ENCODE results near the gene SLC2A4RG.
A peak's percentile ranks its signal among the peaks of the same experiment; 100 is the strongest.
"Not testable (repeated sequence)": the region's sequence is repeated elsewhere in the genome, so short reads cannot be mapped to it uniquely, and the experiment has no call there.

SLC2A4RG gene

DNA sequence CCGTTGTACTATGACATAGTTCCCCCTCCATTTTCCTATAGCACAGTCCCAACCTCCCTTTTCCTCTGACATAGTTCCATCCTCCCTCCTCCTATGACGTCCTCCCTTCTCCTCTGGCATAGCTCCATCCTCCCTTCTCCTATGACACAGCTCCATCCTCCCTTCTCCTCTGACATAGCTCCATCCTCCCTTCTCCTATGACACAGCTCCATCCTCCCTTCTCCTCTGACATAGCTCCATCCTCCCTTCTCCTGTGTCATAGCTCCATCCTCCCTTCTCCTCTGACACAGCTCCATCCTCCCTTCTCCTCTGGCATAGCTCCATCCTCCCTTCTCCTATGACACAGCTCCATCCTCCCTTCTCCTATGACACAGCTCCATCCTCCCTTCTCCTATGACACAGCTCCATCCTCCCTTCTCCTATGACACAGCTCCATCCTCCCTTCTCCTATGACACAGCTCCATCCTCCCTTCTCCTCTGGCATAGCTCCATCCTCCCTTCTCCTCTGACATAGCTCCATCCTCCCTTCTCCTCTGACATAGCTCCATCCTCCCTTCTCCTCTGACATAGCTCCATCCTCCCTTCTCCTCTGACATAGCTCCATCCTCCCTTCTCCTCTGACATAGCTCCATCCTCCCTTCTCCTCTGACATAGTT lies 16.5 kb upstream of the SLC2A4RG start:
- not testable (repeated sequence) for DNase-seq

DNA sequence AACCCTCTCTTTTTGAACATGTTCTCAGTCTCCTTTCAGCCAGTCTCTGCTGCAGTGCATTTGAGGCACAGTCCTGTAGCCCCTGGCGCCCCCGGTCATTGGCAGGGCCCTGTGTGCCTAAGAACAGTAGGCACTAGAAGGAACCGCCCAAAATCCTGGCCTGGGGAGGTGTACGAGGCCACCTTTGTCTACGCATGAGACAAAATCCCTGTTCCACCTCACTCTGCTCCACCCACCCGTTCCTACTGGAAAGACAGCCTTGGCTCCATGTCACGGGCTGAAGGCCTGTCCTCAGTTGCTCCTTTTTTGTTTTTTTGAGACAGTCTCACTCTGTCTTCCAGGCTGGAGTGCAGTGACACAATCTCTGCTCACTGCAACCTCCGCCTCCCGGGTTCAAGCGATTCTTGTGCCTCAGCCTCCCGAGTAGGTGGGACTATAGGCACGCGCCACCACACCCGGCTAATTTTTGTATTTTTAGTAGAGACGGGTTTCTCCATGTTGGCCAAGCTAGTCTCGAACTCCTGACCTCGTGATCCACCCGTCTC lies 9.3 kb upstream of the SLC2A4RG start:
- not testable (repeated sequence) for DNase-seq

DNA sequence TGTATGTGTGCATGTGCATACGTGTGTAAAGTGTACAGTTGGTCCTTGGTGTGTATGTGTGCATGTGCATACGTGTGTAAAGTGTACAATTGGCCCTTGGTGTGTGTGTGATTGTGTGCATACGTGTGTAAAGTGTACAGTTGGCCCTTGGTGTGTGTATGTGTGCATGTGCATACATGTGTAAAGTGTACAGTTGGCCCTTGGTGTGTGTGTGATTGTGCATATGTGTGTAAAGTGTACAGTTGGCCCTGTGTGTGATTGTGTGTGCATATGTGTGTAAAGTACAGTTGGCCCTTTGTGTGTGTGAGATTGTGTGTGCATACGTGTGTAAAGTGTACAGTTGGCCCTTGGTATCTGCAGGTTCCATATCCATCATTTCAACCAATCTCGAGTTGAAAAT lies 8.2 kb upstream of the SLC2A4RG start:
- no peak for DNase-seq

DNA sequence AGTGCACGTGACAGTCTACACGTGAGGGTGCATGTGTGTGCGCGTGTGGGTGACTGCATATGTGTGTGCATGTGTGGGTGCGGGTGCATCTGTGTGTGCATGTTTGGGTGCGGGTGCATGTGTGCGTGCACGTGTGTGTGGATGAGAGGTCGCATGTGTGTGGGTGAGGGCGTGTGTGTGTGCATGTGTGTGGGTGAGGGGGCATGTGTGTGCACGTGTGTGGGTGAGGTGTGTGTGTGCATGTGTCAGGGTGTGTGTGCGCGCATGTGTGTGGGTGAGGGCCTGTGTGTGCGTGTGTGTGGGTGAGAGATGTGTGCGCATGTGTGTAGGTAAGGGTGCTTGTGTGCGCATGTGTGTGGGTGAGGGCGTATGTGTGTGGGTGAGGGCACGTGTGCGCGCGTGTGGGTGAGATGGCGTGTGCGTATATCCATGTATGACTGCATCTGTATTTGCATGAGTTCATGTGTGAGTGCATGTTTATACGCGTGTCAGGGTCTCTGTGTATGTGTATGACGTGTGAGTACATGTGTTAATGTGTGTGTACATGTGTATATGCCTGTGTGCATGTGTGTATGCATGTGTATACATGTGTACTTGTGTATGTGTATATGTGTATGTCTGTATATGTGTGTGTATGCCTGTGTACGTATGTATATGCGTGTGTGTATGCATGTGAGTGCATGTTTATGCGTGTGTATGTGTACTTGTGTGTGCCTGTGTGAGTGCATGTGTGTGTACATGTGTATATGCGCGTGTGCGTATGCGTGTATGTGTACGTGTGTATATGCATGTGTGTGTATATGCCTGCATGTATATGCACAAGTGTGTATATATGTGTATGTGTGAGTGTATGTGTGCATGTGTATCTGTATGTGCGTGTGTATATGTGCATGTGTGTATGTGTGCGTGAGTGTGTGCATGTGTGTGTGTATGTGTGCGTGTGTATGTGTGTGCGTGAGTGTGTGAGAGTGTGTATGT lies 7.2 kb upstream of the SLC2A4RG start:
- DNase-seq, result no peak

GRCh38 chr20:63733117-63733516 lies 6.5 kb upstream of the SLC2A4RG start:
- DNase-seq, result no peak

- no peak for DNase-seq
These were observed 5.9 kb upstream of the SLC2A4RG start for GRCh38 chr20:63733579-63734081.

GRCh38 chr20:63734111-63734945 lies 5.2 kb upstream of the SLC2A4RG start:
- no peak for DNase-seq

- DNase-seq, result no peak
These were observed 4.4 kb upstream of the SLC2A4RG start for GRCh38 chr20:63734946-63735858.

- DNase-seq, result peak; percentile 66 to 72
These were observed 3.5 kb upstream of the SLC2A4RG start, which contains the start of gene LIME1 for GRCh38 chr20:63735859-63736718. Gene LIME1, plus strand, starts transcription at chr20:63736664. Its CDS starts 886 bp downstream, at chr20:63737550.

GRCh38 chr20:63736893-63737694 lies 2.5 kb upstream of the SLC2A4RG start:
- DNase-seq, result peak; percentile 52 to 61

GRCh38 chr20:63737695-63737944 lies 2.0 kb upstream of the SLC2A4RG start:
- no peak for DNase-seq

DNA sequence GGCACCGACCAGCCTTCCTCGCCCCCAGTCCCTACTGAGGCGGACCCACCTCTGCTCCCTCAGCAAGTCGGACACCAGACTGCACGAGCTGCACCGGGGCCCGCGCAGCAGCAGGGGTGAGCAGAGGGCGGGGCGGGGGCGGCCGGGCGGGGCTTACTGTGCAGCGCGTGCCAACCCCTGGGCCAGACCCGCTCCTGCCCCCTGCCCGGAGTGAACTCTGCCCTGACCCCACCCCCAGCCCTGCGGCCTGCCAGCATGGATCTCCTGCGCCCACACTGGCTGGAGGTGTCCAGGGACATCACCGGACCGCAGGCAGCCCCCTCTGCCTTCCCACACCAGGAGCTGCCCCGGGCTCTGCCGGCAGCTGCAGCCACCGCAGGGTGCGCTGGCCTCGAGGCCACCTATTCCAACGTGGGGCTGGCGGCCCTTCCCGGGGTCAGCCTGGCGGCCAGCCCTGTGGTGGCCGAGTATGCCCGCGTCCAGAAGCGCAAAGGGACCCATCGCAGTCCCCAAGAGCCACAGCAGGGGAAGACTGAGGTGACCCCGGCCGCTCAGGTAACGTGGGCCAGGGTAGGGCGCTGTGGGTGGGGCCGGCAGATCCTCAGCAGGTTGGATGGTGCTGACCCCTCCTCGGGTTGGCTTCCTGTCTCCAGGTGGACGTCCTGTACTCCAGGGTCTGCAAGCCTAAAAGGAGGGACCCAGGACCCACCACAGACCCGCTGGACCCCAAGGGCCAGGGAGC lies 1.5 kb upstream of the SLC2A4RG start:
- peak in 1 of 2 donors; percentile 46 for DNase-seq

DNA sequence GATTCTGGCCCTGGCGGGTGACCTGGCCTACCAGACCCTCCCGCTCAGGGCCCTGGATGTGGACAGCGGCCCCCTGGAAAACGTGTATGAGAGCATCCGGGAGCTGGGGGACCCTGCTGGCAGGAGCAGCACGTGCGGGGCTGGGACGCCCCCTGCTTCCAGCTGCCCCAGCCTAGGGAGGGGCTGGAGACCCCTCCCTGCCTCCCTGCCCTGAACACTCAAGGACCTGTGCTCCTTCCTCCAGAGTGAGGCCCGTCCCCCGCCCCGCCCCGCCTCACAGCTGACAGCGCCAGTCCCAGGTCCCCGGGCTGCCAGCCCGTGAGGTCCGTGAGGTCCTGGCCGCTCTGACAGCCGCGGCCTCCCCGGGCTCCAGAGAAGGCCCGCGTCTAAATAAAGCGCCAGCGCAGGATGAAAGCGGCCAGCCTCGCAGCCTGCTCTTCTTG lies 868 bp upstream of the SLC2A4RG start:
- DNase-seq, result peak in 1 of 2 donors; percentile 43

- DNase-seq, result peak in 1 of 2 donors; percentile 38
These were observed 572 bp downstream of the SLC2A4RG start for GRCh38 chr20:63740070-63740626.

DNA sequence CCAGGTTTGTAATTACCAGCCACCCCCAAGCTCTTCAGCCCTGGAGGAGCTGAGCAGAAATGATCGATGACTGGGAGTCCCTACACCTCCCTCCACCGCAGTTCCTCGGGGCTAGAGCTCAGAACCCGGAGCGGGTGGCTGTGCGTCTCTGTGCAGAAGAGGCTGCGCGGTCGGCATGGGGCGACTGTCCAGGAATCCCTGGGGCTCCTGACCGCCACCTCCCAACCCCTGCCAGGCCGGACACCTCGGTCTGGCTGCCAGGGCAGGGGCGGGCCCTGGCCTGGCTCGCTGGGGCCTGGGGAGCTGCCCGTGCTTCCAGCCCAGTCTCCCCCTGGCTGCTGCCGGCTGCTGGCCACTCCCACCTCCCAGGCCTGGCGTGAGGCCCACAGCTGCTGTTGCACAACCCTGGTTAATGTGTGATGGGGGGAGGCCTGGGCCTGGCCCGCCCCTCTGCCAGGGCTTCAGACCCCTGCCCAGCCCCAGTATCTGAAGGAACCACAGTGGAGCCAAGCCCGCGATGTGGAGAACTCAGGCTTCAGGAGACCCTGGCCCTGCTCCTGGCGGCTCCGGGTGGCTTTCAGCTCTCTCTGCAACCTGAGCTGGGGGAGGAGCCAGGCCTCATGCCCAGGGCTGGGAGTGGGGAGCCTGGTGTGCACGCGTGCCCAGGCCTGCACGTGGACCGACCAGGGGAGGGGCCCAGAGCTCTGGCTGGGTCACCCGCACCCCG lies 1.2 kb downstream of the SLC2A4RG start:
- peak in 1 of 2 donors; percentile 25 for DNase-seq

DNA sequence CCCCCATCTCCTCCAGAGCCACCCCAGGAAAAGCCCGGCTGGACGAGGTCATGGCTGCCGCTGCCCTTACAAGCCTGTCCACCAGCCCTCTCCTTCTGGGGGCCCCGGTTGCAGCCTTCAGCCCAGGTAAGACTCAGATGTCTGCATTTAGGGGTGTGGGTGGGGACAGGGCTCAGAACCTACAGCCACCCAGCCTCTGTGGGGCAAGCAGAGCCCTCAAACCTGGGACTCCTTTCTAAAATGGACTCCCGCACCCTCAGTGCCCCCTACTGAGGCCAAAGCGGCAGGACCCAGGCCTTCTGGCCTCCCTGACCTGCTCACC lies 1.7 kb downstream of the SLC2A4RG start:
- DNase-seq, result no peak

- no peak for DNase-seq
These were observed 2.3 kb downstream of the SLC2A4RG start for GRCh38 chr20:63741676-63742380.
